GM23338 (cell line): ENCODE data around the gene CLEC1B. TPM values are rescaled to one million over a fixed set of nuclear protein-coding genes. Genes with fewer than 3 reads are reported as not detected.

ENCODE experiments used
- ATAC-seq: fragments of 200-7000 bp; cut with Tn5 transposase; 3 replicates; pipeline ENCODE4 v1.9.1; 2020
- DNase-seq: peaks from one replicate; pipeline ENCODE4 v3.0.0-alpha.2; 2015; ENCODE audit warnings: low spot score
- H2AFZ ChIP-seq: fragments of 200-600 bp; sonication (generic); 2 replicates; pipeline ENCODE4 v1.8.0; 2016; ENCODE audit warnings: antibody characterized with exemption, mild to moderate bottlenecking, moderate library complexity
- H3F3A ChIP-seq: fragments of 200-600 bp; sonication (generic); replicated peaks from 2 replicates; pipeline ENCODE4 v1.8.0; 2017; ENCODE audit warnings: antibody characterized with exemption, mixed run types, low read depth
- H3K27ac ChIP-seq: fragments of 200-600 bp; sonication (generic); 2 replicates; pipeline ENCODE4 v1.6.1; 2016; ENCODE audit warnings: low read depth
- H3K27me3 ChIP-seq: fragments of 200-600 bp; sonication (generic); 2 replicates; pipeline ENCODE4 v1.8.0; 2016; ENCODE audit warnings: mild to moderate bottlenecking, mixed run types, moderate library complexity; ENCODE audit not compliant: insufficient read depth
- H3K36me3 ChIP-seq: fragments of 200-600 bp; sonication (generic); 2 replicates; pipeline ENCODE4 v1.8.0; 2016; ENCODE audit warnings: mild to moderate bottlenecking; ENCODE audit not compliant: insufficient read depth
- H3K4me1 ChIP-seq: fragments of 200-600 bp; sonication (generic); 2 replicates; pipeline ENCODE4 v1.8.0; 2016; ENCODE audit warnings: mild to moderate bottlenecking, moderate library complexity; ENCODE audit not compliant: insufficient read depth
- H3K4me2 ChIP-seq: fragments of 200-600 bp; sonication (generic); 2 replicates; pipeline ENCODE4 v1.7.1; 2017; ENCODE audit warnings: mixed run types
- H3K4me3 ChIP-seq: fragments of 200-600 bp; sonication (generic); 2 replicates; pipeline ENCODE4 v1.6.1; 2016; ENCODE audit warnings: mixed run types
- H3K79me2 ChIP-seq: fragments of 200-600 bp; sonication (generic); replicated peaks from 2 replicates; pipeline ENCODE4 v1.8.0; 2017; ENCODE audit warnings: mild to moderate bottlenecking; ENCODE audit not compliant: insufficient read depth
- H3K9me2 ChIP-seq: fragments of 200-600 bp; sonication (generic); 2 replicates; pipeline ENCODE4 v1.8.0; 2017; ENCODE audit not compliant: insufficient read depth
- H4K20me1 ChIP-seq: fragments of 200-600 bp; sonication (generic); replicated peaks from 2 replicates; pipeline ENCODE4 v1.8.0; 2017; ENCODE audit warnings: mild to moderate bottlenecking; ENCODE audit not compliant: insufficient read depth
- H3K27ac Mint-ChIP-seq: 2 replicates; pipeline ENCODE4 v1.8.0; 2020; ENCODE audit warnings: inconsistent platforms, mild to moderate bottlenecking, moderate library complexity, mixed read lengths
- H3K27me3 Mint-ChIP-seq: 3 replicates; pipeline ENCODE4 v1.8.0; 2022; ENCODE audit warnings: low read depth, mild to moderate bottlenecking, moderate library complexity, mixed read lengths, inconsistent platforms; ENCODE audit not compliant: insufficient read depth, poor library complexity
- H3K36me3 Mint-ChIP-seq: 3 replicates; pipeline ENCODE4 v1.8.0; 2021; ENCODE audit warnings: low read depth, mild to moderate bottlenecking, inconsistent platforms, moderate library complexity, mixed read lengths
- H3K4me1 Mint-ChIP-seq: 3 replicates; pipeline ENCODE4 v1.8.0; 2020; ENCODE audit warnings: mild to moderate bottlenecking, inconsistent platforms, mixed read lengths
- H3K4me3 Mint-ChIP-seq: 3 replicates; pipeline ENCODE4 v1.8.0; 2021; ENCODE audit warnings: moderate library complexity, mild to moderate bottlenecking, inconsistent platforms, mixed read lengths
- H3K9me3 Mint-ChIP-seq: 3 replicates; pipeline ENCODE4 v1.8.0; 2020; ENCODE audit warnings: moderate library complexity, mild to moderate bottlenecking, inconsistent platforms, mixed read lengths
- CREB1 ChIP-seq: fragments of 250-450 bp; sonication (Bioruptor Pico); IDR thresholded peaks from 2 replicates; pipeline ENCODE4 v1.5.0; 2020; ENCODE audit warnings: low read depth, mild to moderate bottlenecking, moderate library complexity
- EZH2 ChIP-seq: fragments of 200-600 bp; sonication (generic); IDR thresholded peaks from one replicate; pipeline ENCODE4 v1.8.0; 2017; ENCODE audit warnings: antibody characterized with exemption, mild to moderate bottlenecking, low read depth; ENCODE audit not compliant: unreplicated experiment
- EZH2phosphoT487 ChIP-seq: fragments of 200-600 bp; sonication (generic); IDR thresholded peaks from one replicate; pipeline ENCODE4 v1.8.1; 2018; ENCODE audit warnings: antibody characterized with exemption; ENCODE audit not compliant: unreplicated experiment
- JUNB ChIP-seq: IDR thresholded peaks from one replicate; pipeline ENCODE4 v1.6.1; 2016; ENCODE audit warnings: antibody characterized with exemption; ENCODE audit not compliant: unreplicated experiment
- NANOG ChIP-seq: IDR thresholded peaks from 2 replicates; pipeline ENCODE4 v1.6.1; 2016; ENCODE audit warnings: antibody characterized with exemption, borderline replicate concordance
- POLR2AphosphoS5 ChIP-seq: IDR thresholded peaks from 2 replicates; pipeline ENCODE4 v1.6.1; 2016; ENCODE audit warnings: antibody characterized with exemption, low read depth
- STAT1 ChIP-seq: IDR thresholded peaks from one replicate; pipeline ENCODE4 v1.6.1; 2016; ENCODE audit warnings: antibody characterized with exemption; ENCODE audit not compliant: unreplicated experiment
- ZNF114 ChIP-seq: fragments of 250-450 bp; sonication (Bioruptor Pico); IDR thresholded peaks from 2 replicates; pipeline ENCODE4 v1.5.0; 2020; ENCODE audit warnings: mild to moderate bottlenecking, moderate library complexity
- ZNF331 ChIP-seq: fragments of 250-450 bp; sonication (Bioruptor Pico); IDR thresholded peaks from 2 replicates; pipeline ENCODE4 v1.5.0; 2020; ENCODE audit warnings: low read depth, mild to moderate bottlenecking, moderate library complexity
- long read RNA-seq: library from polyadenylated mRNA; unstranded; transcript quantifications from one replicate; pipeline ENCODE4 v2.0.0, GENCODE V29; 2020; ENCODE audit not compliant: unreplicated experiment
- polyA plus RNA-seq: library from polyadenylated mRNA; unstranded; fragments of >200 nt; fragmentation: Nextera tagmentation; extraction: Ambion mirVana; gene quantifications from 2 replicates; pipeline ENCODE4 v1.2.1, GENCODE V29; 2016
- total RNA-seq: library from RNA; depleted of rRNA; stranded (reverse); fragments of >200 nt; shearing (Covaris generic); gene quantifications from 2 replicates; pipeline ENCODE4 v1.2.3, GENCODE V29; 2014; rRNA removed
- TF ChIP-seq, protein P1 (sequence below): fragments of 250-450 bp; sonication (Bioruptor Pico); IDR thresholded peaks from 2 replicates; pipeline ENCODE4 v1.5.0; 2020; ENCODE audit warnings: mild to moderate bottlenecking, moderate library complexity
- TF ChIP-seq, protein P2 (sequence below), 2 experiments: fragments of 200-600 bp in 1 of 2; sonication (generic) in 1 of 2; conservative IDR thresholded peaks; 2 replicates each; pipeline versions ENCODE4 v1.5.1 to v1.6.1; 2016 to 2017; ENCODE audit warnings: antibody characterized with exemption in 2 of 2, low read depth in 2 of 2, mild to moderate bottlenecking in 2 of 2, moderate library complexity in 1 of 2
- TF ChIP-seq, protein P3 (sequence below): IDR thresholded peaks from one replicate; pipeline ENCODE4 v1.6.1; 2018; ENCODE audit warnings: antibody characterized with exemption; ENCODE audit not compliant: unreplicated experiment
- TF ChIP-seq, protein P4 (sequence below): IDR thresholded peaks from 2 replicates; pipeline ENCODE4 v1.6.1; 2016; ENCODE audit warnings: antibody characterized with exemption

CLEC1B gene
- not detected in 2 replicates for total RNA-seq
- not detected in 2 replicates for polyA plus RNA-seq
- long read RNA-seq = 0 reads

DNA sequence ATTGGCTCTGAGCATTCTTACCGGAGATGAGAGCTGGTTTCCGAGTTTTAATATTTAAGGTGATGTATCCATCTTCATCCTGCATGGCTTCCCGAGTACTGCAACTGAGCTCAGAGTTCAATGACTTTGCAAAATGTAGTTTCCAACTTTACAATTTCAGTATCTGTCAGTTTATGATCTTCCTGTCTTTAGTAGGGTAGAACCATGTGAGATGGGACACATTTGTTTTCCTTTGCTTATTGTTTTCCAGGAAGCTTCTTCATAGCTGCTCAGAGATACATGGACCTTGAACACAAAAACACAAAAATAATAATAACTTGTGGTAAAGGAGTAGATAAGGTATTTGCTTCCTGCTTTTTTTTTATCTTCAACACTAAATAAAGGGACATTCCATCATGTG, at the start of gene CLEC1B:
TSS of gene CLEC1B (minus strand) at position 106 of the 400 bp plus-strand sequence. CDS start at position 85, 21 bp downstream.
- H3K4me1 Mint-ChIP-seq = no peaks in the 10 kb centered on the region
- Histone ChIP-seq H3F3A (no peaks in the 10 kb centered on the region), H3K9me2 (no peaks in the 10 kb centered on the region), H4K20me1 (no peaks in the 10 kb centered on the region), H3K27me3 (no peaks in the 10 kb centered on the region), H3K79me2 (no peaks in the 10 kb centered on the region), H3K4me1 (no peaks in the 10 kb centered on the region), H3K27ac (no peak within 1 kb of the TSS), H3K4me2 (no peak within 1 kb of the TSS), H3K36me3 (no peaks in the 10 kb centered on the region), H3K4me3 (no peak within 1 kb of the TSS), H2AFZ (no peak within 1 kb of the TSS)
- H3K27ac Mint-ChIP-seq = no peak within 1 kb of the TSS
- H3K4me3 Mint-ChIP-seq = no peak within 1 kb of the TSS
- H3K9me3 Mint-ChIP-seq = no peaks in the 10 kb centered on the region
- ATAC-seq (no peak), DNase-seq (no peak)
- H3K36me3 Mint-ChIP-seq = no peaks in the 10 kb centered on the region
- H3K27me3 Mint-ChIP-seq = no peaks in the 10 kb centered on the region
- TF ChIP-seq EZH2phosphoT487 = no peak
- no peak for TF ChIP-seq EZH2
- TF ChIP-seq, protein P1, sequence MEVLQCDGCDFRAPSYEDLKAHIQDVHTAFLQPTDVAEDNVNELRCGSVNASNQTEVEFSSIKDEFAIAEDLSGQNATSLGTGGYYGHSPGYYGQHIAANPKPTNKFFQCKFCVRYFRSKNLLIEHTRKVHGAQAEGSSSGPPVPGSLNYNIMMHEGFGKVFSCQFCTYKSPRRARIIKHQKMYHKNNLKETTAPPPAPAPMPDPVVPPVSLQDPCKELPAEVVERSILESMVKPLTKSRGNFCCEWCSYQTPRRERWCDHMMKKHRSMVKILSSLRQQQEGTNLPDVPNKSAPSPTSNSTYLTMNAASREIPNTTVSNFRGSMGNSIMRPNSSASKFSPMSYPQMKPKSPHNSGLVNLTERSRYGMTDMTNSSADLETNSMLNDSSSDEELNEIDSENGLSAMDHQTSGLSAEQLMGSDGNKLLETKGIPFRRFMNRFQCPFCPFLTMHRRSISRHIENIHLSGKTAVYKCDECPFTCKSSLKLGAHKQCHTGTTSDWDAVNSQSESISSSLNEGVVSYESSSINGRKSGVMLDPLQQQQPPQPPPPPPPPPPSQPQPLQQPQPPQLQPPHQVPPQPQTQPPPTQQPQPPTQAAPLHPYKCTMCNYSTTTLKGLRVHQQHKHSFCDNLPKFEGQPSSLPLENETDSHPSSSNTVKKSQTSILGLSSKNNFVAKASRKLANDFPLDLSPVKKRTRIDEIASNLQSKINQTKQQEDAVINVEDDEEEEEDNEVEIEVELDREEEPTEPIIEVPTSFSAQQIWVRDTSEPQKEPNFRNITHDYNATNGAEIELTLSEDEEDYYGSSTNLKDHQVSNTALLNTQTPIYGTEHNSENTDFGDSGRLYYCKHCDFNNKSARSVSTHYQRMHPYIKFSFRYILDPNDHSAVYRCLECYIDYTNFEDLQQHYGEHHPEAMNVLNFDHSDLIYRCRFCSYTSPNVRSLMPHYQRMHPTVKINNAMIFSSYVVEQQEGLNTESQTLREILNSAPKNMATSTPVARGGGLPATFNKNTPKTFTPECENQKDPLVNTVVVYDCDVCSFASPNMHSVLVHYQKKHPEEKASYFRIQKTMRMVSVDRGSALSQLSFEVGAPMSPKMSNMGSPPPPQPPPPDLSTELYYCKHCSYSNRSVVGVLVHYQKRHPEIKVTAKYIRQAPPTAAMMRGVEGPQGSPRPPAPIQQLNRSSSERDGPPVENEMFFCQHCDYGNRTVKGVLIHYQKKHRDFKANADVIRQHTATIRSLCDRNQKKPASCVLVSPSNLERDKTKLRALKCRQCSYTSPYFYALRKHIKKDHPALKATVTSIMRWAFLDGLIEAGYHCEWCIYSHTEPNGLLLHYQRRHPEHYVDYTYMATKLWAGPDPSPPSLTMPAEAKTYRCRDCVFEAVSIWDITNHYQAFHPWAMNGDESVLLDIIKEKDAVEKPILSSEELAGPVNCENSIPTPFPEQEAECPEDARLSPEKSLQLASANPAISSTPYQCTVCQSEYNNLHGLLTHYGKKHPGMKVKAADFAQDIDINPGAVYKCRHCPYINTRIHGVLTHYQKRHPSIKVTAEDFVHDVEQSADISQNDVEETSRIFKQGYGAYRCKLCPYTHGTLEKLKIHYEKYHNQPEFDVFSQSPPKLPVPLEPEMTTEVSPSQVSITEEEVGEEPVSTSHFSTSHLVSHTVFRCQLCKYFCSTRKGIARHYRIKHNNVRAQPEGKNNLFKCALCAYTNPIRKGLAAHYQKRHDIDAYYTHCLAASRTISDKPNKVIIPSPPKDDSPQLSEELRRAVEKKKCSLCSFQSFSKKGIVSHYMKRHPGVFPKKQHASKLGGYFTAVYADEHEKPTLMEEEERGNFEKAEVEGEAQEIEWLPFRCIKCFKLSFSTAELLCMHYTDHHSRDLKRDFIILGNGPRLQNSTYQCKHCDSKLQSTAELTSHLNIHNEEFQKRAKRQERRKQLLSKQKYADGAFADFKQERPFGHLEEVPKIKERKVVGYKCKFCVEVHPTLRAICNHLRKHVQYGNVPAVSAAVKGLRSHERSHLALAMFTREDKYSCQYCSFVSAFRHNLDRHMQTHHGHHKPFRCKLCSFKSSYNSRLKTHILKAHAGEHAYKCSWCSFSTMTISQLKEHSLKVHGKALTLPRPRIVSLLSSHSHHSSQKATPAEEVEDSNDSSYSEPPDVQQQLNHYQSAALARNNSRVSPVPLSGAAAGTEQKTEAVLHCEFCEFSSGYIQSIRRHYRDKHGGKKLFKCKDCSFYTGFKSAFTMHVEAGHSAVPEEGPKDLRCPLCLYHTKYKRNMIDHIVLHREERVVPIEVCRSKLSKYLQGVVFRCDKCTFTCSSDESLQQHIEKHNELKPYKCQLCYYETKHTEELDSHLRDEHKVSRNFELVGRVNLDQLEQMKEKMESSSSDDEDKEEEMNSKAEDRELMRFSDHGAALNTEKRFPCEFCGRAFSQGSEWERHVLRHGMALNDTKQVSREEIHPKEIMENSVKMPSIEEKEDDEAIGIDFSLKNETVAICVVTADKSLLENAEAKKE (CRISPR knock-in tag) = no peak
- TF ChIP-seq, protein P2, sequence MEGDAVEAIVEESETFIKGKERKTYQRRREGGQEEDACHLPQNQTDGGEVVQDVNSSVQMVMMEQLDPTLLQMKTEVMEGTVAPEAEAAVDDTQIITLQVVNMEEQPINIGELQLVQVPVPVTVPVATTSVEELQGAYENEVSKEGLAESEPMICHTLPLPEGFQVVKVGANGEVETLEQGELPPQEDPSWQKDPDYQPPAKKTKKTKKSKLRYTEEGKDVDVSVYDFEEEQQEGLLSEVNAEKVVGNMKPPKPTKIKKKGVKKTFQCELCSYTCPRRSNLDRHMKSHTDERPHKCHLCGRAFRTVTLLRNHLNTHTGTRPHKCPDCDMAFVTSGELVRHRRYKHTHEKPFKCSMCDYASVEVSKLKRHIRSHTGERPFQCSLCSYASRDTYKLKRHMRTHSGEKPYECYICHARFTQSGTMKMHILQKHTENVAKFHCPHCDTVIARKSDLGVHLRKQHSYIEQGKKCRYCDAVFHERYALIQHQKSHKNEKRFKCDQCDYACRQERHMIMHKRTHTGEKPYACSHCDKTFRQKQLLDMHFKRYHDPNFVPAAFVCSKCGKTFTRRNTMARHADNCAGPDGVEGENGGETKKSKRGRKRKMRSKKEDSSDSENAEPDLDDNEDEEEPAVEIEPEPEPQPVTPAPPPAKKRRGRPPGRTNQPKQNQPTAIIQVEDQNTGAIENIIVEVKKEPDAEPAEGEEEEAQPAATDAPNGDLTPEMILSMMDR (conservative IDR thresholded peaks at IDR 0.05; ENCODE audit: low read depth in 2 of 2) = no peak
- no peak for TF ChIP-seq STAT1
- TF ChIP-seq, protein P3, sequence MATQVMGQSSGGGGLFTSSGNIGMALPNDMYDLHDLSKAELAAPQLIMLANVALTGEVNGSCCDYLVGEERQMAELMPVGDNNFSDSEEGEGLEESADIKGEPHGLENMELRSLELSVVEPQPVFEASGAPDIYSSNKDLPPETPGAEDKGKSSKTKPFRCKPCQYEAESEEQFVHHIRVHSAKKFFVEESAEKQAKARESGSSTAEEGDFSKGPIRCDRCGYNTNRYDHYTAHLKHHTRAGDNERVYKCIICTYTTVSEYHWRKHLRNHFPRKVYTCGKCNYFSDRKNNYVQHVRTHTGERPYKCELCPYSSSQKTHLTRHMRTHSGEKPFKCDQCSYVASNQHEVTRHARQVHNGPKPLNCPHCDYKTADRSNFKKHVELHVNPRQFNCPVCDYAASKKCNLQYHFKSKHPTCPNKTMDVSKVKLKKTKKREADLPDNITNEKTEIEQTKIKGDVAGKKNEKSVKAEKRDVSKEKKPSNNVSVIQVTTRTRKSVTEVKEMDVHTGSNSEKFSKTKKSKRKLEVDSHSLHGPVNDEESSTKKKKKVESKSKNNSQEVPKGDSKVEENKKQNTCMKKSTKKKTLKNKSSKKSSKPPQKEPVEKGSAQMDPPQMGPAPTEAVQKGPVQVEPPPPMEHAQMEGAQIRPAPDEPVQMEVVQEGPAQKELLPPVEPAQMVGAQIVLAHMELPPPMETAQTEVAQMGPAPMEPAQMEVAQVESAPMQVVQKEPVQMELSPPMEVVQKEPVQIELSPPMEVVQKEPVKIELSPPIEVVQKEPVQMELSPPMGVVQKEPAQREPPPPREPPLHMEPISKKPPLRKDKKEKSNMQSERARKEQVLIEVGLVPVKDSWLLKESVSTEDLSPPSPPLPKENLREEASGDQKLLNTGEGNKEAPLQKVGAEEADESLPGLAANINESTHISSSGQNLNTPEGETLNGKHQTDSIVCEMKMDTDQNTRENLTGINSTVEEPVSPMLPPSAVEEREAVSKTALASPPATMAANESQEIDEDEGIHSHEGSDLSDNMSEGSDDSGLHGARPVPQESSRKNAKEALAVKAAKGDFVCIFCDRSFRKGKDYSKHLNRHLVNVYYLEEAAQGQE = no peak
- no peak for TF ChIP-seq ZNF114 (CRISPR knock-in tag)
- TF ChIP-seq, protein P4, sequence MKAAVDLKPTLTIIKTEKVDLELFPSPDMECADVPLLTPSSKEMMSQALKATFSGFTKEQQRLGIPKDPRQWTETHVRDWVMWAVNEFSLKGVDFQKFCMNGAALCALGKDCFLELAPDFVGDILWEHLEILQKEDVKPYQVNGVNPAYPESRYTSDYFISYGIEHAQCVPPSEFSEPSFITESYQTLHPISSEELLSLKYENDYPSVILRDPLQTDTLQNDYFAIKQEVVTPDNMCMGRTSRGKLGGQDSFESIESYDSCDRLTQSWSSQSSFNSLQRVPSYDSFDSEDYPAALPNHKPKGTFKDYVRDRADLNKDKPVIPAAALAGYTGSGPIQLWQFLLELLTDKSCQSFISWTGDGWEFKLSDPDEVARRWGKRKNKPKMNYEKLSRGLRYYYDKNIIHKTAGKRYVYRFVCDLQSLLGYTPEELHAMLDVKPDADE = no peak
- no peak for TF ChIP-seq ZNF331
- no peak for TF ChIP-seq NANOG
- no peak for TF ChIP-seq JUNB
- no peak for TF ChIP-seq CREB1 (CRISPR knock-in tag)
- TF ChIP-seq POLR2AphosphoS5 = no peak
